Measurements from ENCODE around the gene ADGRG6.

Gene ADGRG6

DNA sequence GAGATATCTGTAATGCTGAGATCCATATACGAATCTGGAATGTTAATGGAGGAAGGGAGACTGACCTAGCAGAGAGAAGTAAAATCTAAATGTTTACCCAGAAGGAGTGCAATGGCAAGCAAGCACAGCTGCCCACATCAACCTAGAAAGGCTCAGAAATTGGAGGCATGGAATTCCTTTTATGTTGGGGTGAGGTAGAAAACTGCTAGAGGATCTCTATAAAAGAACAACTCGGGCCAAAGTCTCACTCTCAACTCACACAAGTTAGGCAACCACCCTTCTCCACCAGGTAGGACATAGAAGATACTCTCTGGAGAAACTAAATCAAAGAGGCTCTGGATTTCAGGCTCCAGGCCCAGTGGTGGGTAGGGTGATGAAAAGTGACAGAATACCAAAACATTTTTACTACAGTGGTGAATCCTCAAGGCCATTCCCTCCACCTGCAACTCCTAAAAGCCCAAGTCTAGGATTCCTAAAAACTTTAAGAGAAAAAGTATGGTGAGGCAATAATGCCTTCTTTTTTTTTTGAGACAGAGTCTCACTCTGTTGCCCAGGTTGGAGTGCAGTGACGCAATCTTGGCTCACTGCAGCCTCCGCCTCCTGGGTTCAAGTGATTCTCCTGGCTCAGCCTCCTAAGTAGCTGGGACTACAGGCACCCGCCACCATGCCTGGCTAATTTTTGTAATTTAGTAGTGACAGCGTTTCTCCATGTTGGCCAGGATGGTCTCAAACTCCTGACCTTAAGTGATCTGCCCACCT, 9.5 kb upstream of the ADGRG6 start:
- DNase-seq: no peak

GRCh38 chr6:142293121-142293520, 8.7 kb upstream of the ADGRG6 start:
- DNase-seq: no peak

GRCh38 chr6:142294679-142295078, 7.1 kb upstream of the ADGRG6 start:
- no peak for DNase-seq

DNA sequence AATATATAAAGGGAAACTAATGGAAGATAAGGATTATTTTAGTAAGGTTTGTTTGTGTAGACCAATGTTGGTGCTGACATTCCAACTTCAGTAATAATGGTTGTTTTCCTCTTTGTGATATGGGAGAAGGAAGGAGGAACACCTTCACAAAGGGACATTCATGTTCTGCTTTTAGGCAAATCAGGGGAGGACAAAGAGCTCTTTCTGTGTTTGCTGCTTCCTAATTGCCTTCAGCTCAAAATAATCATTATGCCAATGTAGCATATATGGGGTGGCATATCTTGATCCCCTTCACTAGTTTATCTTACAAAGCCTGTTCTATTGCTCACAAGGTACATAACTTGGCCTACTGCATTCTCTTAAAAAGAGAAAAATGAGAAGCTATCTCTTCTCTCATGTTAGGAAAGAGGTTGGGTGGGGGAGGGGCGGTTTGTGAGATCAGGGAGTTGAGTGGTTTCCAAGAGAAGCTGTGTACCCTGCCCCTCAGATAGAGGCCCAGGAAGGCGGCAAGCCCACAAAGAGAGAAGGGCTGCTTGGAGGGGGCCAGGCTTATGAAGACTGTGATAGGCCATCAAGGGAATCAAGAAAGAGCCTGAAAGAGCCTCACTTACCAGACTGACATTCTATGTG, 4.7 kb upstream of the ADGRG6 start:
- no peak for DNase-seq

GRCh38 chr6:142297605-142297995, 4.2 kb upstream of the ADGRG6 start:
- DNase-seq: no peak

GRCh38 chr6:142297996-142298753, 3.6 kb upstream of the ADGRG6 start:
- DNase-seq: no peak

GRCh38 chr6:142300302-142300701, 1.5 kb upstream of the ADGRG6 start:
- no peak for DNase-seq

GRCh38 chr6:142300758-142301650, 803 bp upstream of the ADGRG6 start:
- peak; percentile 24 for DNase-seq

DNA sequence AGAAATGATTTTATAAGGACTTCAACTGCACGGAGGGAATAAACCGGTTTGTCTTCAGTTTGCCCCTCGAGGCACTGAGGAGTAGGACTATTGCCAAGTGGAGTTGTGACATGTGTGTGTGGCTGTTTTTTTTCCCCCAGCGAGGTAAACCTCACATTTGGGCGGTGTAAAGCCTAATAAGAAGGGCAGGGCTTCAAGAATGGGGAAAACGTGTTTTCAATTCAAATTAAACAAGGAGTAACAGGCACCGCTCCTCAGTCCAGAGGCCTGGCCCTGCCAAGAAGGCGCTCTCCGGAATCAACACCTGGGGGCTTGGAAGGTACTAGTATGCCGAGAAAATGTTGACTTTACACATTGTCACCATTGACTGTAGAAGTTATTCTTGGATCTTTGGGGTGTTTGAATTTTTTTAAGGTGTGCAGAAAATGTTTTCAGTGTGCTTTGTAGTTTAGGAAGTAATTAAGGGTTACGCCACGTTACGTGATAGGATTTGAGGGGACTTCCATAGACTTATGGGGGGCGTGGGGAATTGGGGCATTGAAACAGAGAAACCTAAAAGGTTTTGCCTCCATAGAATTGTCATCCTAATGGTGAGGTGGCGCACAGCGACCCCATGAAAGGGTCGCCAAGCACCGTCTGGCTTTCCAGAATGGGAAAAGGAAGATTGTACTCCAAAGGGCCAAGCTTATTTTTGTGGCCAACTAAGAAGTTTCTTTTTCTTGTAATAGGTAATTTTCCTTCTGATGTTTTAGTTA, 791 bp downstream of the ADGRG6 start:
- DNase-seq: no peak

DNA sequence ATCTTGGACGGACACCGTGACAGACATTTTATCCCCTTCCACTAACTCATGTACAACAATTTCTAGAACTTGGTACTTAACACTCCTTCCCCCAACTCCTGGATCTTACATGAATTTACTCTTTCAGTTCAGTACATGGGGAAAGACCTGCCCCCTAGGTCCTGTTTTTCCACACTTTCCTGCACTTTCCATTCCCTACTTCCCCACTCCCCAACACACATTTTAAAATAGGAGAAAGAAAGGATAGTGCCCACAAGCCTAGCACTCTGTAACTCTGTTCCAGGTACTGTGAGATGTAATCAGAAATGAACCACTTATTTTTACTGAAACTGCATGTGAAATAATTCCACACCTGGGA, 1.3 kb downstream of the ADGRG6 start:
- DNase-seq: no peak

- DNase-seq: no peak
These were observed 2.4 kb downstream of the ADGRG6 start for GRCh38 chr6:142304241-142304640.

- DNase-seq: no peak
These were observed 4.9 kb downstream of the ADGRG6 start for GRCh38 chr6:142306736-142307135.

GRCh38 chr6:142307963-142308748, 6.3 kb downstream of the ADGRG6 start:
- DNase-seq: no peak

DNA sequence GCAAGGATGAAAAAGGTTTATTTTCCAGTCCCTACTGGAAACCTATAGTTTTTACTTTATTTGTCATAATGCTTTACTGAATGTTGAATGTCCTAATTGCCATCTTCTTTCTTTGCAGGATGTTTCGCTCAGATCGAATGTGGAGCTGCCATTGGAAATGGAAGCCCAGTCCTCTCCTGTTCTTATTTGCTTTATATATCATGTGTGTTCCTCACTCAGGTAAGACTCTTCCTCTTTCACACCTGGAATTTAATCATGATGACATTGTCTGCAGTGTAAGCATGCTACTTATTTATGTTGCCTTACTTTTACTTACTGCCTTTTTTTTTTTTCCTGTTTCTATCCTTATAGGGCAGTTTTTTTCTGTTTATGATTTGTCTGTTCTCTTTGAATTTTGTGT, 7.6 kb downstream of the ADGRG6 start:
- no peak for DNase-seq

- no peak for DNase-seq
These were observed 11.5 kb downstream of the ADGRG6 start for GRCh38 chr6:142313284-142313683.

- DNase-seq: no peak
These were observed 15.1 kb downstream of the ADGRG6 start for GRCh38 chr6:142316791-142317368.

DNA sequence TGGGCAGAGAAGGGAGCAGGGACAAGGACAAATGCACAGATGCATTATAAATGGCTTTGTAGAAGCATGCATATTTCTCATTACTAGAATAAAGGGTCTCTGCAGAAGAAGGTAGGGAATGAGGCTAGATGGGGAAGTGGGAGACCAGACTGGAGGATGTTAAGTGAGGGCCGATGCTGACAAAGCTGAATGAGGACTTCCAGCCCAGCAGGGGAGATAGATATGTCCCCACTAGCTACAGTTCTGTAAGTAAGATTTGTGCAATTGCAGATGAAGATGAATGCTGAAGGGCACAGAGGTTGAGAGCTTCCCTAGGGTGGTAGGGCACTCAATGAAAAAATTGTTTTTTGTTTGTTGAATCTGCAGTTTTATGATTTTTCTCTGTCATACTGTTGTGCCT, 16.9 kb downstream of the ADGRG6 start:
- no peak for DNase-seq

DNA sequence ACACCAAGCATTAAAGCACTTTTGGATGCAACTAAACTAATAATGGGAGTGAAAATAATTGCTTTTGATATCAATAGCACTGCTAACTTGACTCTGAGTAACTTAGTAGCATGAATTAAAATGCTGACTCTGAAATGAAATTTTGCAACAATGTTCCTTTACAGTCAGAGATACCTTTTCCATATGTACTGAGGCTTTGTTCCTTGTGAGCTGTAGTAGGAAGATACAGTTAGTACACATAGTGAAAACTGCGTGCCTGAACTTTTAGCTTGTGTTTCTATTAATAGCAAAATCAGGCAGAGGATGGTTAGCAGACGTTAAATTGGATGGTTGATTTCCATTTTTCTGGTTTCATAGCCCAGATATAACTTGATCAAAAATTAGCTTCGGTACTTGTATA, 18.6 kb downstream of the ADGRG6 start:
- no peak for DNase-seq

DNA sequence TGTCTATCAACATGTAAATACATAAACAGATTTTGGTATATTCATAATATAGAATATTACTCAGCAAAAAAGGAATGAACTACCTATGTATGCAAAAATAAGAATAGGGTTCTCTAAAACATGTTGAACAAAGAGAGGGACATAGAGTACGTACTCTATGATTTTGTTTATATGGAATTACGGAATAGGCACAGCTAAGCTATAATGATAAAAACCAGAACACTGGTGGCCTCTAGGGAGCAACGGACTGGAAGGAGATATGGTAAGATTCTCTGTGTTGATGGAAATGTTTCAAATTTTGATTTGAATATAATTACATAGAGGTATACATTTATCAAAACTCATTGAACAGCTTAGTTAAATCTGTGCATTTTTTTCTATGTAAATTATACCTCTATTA, 19.6 kb downstream of the ADGRG6 start:
- no peak for DNase-seq

GRCh38 chr6:142322066-142322465, 20.3 kb downstream of the ADGRG6 start:
- no peak for DNase-seq

Data from stimulated activated CD8-positive, alpha-beta memory T cell treated with anti-CD3 and anti-CD28 coated beads, Interleukin-4, amount 100 ng/mL, for 48 hours (primary cell).